Lower leg skin (tissue), 4 donors: ENCODE data around the gene ICAM2. TPM values are rescaled to one million over a fixed set of nuclear protein-coding genes. Genes with fewer than 3 reads are reported as not detected.

Source experiments
- DNase-seq, 2 donors: peaks; one replicate each; pipeline ENCODE4 v3.0.0-alpha.2; 2019; ENCODE audit warnings: low spot score in 2 of 2
- H3K4me3 ChIP-seq: fragments of 200-600 bp; sonication (generic); 2 replicates; pipeline ENCODE4 v1.5.1; 2017; ENCODE audit warnings: mild to moderate bottlenecking, low read depth; ENCODE audit not compliant: poor library complexity, severe bottlenecking
- POLR2A ChIP-seq, 2 donors: fragments of 450-650 bp; IDR thresholded peaks; one replicate each; pipeline ENCODE4 v1.6.1; 2016 to 2017; ENCODE audit warnings: antibody characterized with exemption in 2 of 2, mild to moderate bottlenecking in 1 of 2, moderate library complexity in 1 of 2
- WGBS, 2 donors: methylation state at CpG; one replicate each; pipeline ENCODE4 v1.1.5; 2018; 5-methylcytosine and 5-hydroxymethylcytosine counted together
- intact Hi-C: fragments of 100-400 bp; cut with DNase I; formaldehyde crosslinking; loops from one replicate; pipeline ENCODE4 v1.15.0; 2023; ENCODE audit warnings: low total_unique reads
- total RNA-seq, 4 donors: library from RNA; depleted of rRNA; stranded (reverse); fragments of >200 nt; gene quantifications; one replicate each; pipeline ENCODE4 v1.1.0, GENCODE V29; 2016
- TF ChIP-seq, protein P1 (sequence below), 3 donors: fragments of 450-650 bp; IDR thresholded peaks; one replicate each; pipeline ENCODE4 v1.5.1; 2016; ENCODE audit warnings: antibody characterized with exemption in 3 of 3, mild to moderate bottlenecking in 3 of 3, moderate library complexity in 2 of 3

Gene ICAM2
- total RNA-seq, 4 donors from 2014 or later = 11.5 to 26.8 (median 19.9) TPM

GRCh38 chr17:64045176-64045575 is 24.7 kb upstream of the ICAM2 start:
- TF ChIP-seq, protein P1, sequence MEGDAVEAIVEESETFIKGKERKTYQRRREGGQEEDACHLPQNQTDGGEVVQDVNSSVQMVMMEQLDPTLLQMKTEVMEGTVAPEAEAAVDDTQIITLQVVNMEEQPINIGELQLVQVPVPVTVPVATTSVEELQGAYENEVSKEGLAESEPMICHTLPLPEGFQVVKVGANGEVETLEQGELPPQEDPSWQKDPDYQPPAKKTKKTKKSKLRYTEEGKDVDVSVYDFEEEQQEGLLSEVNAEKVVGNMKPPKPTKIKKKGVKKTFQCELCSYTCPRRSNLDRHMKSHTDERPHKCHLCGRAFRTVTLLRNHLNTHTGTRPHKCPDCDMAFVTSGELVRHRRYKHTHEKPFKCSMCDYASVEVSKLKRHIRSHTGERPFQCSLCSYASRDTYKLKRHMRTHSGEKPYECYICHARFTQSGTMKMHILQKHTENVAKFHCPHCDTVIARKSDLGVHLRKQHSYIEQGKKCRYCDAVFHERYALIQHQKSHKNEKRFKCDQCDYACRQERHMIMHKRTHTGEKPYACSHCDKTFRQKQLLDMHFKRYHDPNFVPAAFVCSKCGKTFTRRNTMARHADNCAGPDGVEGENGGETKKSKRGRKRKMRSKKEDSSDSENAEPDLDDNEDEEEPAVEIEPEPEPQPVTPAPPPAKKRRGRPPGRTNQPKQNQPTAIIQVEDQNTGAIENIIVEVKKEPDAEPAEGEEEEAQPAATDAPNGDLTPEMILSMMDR (IDR thresholded peaks at IDR 0.05) = no peak
- TF ChIP-seq POLR2A (IDR thresholded peaks at IDR 0.05) = no peak
- no peak for DNase-seq
- H3K4me3 ChIP-seq = no peak overlapping the region
- intact Hi-C loops = no loop called here
- 87 to 90% methylated on average over 13 of the region's 13 CpGs for WGBS, 2 donors

GRCh38 chr17:64042700-64043485 is 22.5 kb upstream of the ICAM2 start:
- no peak for TF ChIP-seq POLR2A (IDR thresholded peaks at IDR 0.05)
- TF ChIP-seq, protein P1 (IDR thresholded peaks at IDR 0.05) = no peak
- WGBS, 2 donors = 81 to 91% methylated on average over 12 of the region's 12 CpGs
- no peak for DNase-seq
- intact Hi-C loops = no loop called here
- H3K4me3 ChIP-seq = no peak overlapping the region

DNA sequence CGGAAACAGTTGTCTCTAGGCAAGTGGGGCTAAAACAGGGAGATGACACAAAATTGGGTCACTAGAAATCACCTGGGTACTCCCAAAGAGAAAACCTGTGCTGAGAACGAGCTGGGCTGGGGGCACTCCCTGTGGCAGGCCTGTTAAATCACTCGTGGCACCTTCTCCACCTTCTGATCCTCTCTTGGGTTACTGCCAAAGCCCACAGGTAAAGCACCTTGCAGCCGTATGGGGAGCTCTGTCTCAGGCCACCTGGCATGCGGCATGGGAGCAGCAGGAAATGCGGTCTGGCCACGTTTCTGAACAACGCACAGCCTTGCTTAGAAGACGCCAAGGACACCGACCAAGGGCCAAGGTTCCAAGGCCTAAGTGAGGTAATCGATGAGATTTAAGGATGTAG is 21.5 kb upstream of the ICAM2 start:
- no peak for TF ChIP-seq POLR2A (IDR thresholded peaks at IDR 0.05)
- TF ChIP-seq, protein P1 (IDR thresholded peaks at IDR 0.05) = no peak
- 62 to 67% methylated on average over 11 of the region's 11 CpGs for WGBS, 2 donors
- intact Hi-C loops = no loop called here
- DNase-seq = no peak
- no peak overlapping the region for H3K4me3 ChIP-seq

DNA sequence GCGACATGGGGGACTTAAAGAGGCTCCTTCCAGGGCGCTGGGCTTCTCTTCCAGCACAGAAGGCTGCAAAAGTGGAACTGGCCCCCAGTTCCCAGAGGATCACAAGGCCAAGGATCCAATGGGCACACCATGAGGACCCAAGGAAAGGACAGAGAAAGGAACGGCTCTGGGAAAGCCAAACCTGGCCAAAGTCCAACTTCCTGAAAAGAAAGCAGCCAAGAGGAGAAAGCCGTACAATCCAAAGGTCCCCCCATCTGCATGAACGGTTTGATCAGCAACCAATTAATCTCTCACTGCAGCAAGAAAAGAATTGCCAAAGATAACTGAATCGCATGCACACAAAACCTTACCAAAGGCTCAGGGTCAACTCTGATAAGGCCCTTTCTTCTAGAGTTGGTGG is 19.8 kb upstream of the ICAM2 start:
- no peak for DNase-seq
- TF ChIP-seq, protein P1 (IDR thresholded peaks at IDR 0.05) = no peak
- no peak for TF ChIP-seq POLR2A (IDR thresholded peaks at IDR 0.05)
- WGBS, 2 donors = 79 to 80% methylated on average over 6 of the region's 6 CpGs
- intact Hi-C loops = no loop called here
- H3K4me3 ChIP-seq = no peak overlapping the region

DNA sequence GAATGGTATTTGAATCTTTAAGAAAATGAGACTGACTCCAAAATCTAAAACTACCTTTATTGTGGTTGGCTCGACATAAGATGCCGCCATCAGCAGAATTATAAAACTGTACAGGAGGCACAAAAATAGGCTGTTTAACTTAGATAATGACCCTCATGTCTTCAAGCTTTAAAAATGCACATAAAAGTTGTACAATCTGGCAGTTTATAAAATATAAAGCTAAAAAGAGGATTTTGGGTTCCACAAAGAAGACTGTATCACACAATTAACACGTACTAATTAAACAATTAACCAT is 18.6 kb upstream of the ICAM2 start:
- H3K4me3 ChIP-seq = no peak overlapping the region
- WGBS, 2 donors = 91 to 95% methylated on average over 3 of the region's 3 CpGs
- intact Hi-C loops = no loop called here
- no peak for DNase-seq
- TF ChIP-seq, protein P1 (IDR thresholded peaks at IDR 0.05) = no peak
- TF ChIP-seq POLR2A (IDR thresholded peaks at IDR 0.05) = no peak
